ENCODE results near the gene IGFN1. TPM values are rescaled to one million over a fixed set of nuclear protein-coding genes. Genes with fewer than 3 reads are reported as not detected.

IGFN1 gene
- total and polyA plus RNA-seq, 4 donors, result 0.03 to 0.14 (median 0.08) TPM; not detected in 1

DNA sequence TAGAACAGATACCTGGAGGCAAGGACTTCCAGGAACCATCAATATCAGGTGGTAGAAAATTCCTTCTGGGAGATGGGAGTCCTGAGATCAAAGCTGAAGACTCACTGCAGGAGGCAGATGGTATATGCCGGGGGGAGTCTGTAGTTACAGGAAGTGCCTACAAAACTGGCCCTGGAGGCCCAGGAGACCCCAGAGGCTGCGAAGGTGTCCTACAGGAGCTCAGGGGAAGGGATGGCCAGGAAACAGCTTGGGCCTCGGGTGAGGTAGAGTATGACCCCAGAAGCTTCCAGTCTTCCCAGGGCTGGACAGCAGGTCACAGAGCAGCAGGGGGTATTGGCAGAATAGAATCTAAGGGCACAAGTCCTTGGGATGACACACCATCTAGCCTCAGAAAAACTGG lies 16.4 kb downstream of the IGFN1 start:
- Histone ChIP-seq H3K27ac (ENCODE audit: low read depth in 1 of 2, low read length in 2 of 2) (no peak overlapping the region), H3K9ac (ENCODE audit: low read depth in 1 of 2, low read length in 2 of 2) (no peak overlapping the region), H3K36me3 (ENCODE audit: control insufficient read depth in 4 of 4, insufficient read depth in 3 of 4, low read depth in 1 of 4, low read length in 3 of 4) (no peaks in the 10 kb centered on the region), H3K9me3 (ENCODE audit: control insufficient read depth in 4 of 4, low read length in 3 of 4) (no peaks in the 10 kb centered on the region), H3K27me3 (ENCODE audit: control insufficient read depth in 4 of 4, insufficient read depth in 4 of 4, low read length in 3 of 4) (peaks cover 0 to 3% (median 0%) of the 10 kb centered on the region in 4 donors), H3K4me1 (ENCODE audit: control insufficient read depth in 4 of 4, insufficient read depth in 4 of 4, low read length in 3 of 4) (no peaks in the 10 kb centered on the region), H3K4me3 (ENCODE audit: low read depth in 1 of 3, low read length in 3 of 3) (no peak overlapping the region)
- no peak for DNase-seq (ENCODE audit: low spot score)
- TF ChIP-seq, protein P1, sequence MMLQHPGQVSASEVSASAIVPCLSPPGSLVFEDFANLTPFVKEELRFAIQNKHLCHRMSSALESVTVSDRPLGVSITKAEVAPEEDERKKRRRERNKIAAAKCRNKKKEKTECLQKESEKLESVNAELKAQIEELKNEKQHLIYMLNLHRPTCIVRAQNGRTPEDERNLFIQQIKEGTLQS (IDR thresholded peaks at IDR 0.05), result no peak
- 91% methylated on average over 3 of the region's 3 CpGs for WGBS

DNA sequence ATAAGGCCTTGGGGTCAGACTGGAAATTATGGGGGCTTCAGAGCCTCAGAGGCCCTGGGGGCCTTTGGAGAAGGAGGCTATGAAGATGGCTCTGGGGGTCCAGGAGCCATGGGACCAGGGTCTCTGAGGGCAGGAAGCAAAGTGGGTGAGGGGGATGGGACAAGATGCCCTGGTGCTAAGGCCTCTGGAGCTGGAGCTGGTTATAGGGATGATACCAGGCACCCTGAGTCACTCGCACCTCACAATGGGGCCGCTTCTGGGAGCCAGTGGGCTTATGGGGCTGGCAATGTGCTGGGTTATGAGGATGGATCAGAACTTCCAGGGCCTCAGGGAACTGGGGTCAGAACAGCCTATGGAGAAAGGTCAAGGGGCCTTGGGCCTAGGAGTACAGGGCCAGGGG lies 17.6 kb downstream of the IGFN1 start:
- Histone ChIP-seq H3K27ac (ENCODE audit: low read depth in 1 of 2, low read length in 2 of 2) (no peak overlapping the region), H3K4me1 (ENCODE audit: control insufficient read depth in 4 of 4, insufficient read depth in 4 of 4, low read length in 3 of 4) (no peaks in the 10 kb centered on the region), H3K9ac (ENCODE audit: low read depth in 1 of 2, low read length in 2 of 2) (no peak overlapping the region), H3K27me3 (ENCODE audit: control insufficient read depth in 4 of 4, insufficient read depth in 4 of 4, low read length in 3 of 4) (peaks cover 0 to 3% (median 0%) of the 10 kb centered on the region in 4 donors), H3K9me3 (ENCODE audit: control insufficient read depth in 4 of 4, low read length in 3 of 4) (no peaks in the 10 kb centered on the region), H3K36me3 (ENCODE audit: control insufficient read depth in 4 of 4, insufficient read depth in 3 of 4, low read depth in 1 of 4, low read length in 3 of 4) (no peaks in the 10 kb centered on the region), H3K4me3 (ENCODE audit: low read depth in 1 of 3, low read length in 3 of 3) (no peak overlapping the region)
- WGBS, result 97% methylated on average over 2 of the region's 2 CpGs
- TF ChIP-seq, protein P2, sequence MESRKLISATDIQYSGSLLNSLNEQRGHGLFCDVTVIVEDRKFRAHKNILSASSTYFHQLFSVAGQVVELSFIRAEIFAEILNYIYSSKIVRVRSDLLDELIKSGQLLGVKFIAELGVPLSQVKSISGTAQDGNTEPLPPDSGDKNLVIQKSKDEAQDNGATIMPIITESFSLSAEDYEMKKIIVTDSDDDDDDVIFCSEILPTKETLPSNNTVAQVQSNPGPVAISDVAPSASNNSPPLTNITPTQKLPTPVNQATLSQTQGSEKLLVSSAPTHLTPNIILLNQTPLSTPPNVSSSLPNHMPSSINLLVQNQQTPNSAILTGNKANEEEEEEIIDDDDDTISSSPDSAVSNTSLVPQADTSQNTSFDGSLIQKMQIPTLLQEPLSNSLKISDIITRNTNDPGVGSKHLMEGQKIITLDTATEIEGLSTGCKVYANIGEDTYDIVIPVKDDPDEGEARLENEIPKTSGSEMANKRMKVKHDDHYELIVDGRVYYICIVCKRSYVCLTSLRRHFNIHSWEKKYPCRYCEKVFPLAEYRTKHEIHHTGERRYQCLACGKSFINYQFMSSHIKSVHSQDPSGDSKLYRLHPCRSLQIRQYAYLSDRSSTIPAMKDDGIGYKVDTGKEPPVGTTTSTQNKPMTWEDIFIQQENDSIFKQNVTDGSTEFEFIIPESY (IDR thresholded peaks at IDR 0.05), result no peak
- TF ChIP-seq TAF1 (conservative IDR thresholded peaks at IDR 0.05), result no peak
- DNase-seq (ENCODE audit: low spot score), result no peak

DNA sequence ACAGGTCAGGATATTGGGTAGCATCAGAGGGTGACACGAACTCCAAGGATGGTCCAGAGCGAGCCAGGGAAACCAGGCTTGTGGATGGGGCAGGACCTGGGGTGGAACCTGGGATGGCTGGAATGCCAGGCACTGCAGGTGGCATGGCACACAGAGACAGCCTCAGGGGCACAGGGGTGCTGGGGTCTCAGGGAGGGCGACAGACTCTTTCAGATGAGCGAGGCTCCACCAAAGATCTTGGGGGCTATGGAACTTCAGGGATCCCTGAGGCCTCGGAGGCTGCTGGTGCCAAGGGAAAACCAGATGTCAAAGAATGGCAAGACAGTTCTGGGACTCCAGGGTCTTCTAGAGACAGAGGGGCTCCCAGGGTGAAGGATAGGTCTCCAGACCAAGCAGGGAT lies 21.4 kb downstream of the IGFN1 start:
- DNase-seq (ENCODE audit: low spot score), result no peak
- TF ChIP-seq, protein P2 (IDR thresholded peaks at IDR 0.05), result no peak
- TF ChIP-seq, protein P1 (IDR thresholded peaks at IDR 0.05), result no peak
- TF ChIP-seq EGR1 (IDR thresholded peaks at IDR 0.05; ENCODE audit: low read depth in 2 of 2), result no peak
- TF ChIP-seq FOXA1 (IDR thresholded peaks at IDR 0.05), result no peak
- no peak for TF ChIP-seq TAF1 (conservative IDR thresholded peaks at IDR 0.05)
- H3K4me3 ChIP-seq (ENCODE audit: low read depth in 1 of 3, low read length in 3 of 3), result no peak overlapping the region
- no peak overlapping the region for H3K9ac ChIP-seq (ENCODE audit: low read depth in 1 of 2, low read length in 2 of 2)
- no peaks in the 10 kb centered on the region for H3K9me3 ChIP-seq (ENCODE audit: control insufficient read depth in 4 of 4, low read length in 3 of 4)
- H3K27me3 ChIP-seq (ENCODE audit: control insufficient read depth in 4 of 4, insufficient read depth in 4 of 4, low read length in 3 of 4), result peaks cover 0 to 3% (median 0%) of the 10 kb centered on the region in 4 donors
- H3K4me1 ChIP-seq (ENCODE audit: control insufficient read depth in 4 of 4, insufficient read depth in 4 of 4, low read length in 3 of 4), result no peaks in the 10 kb centered on the region
- H3K27ac ChIP-seq (ENCODE audit: low read depth in 1 of 2, low read length in 2 of 2), result no peak overlapping the region
- 88% methylated on average over 5 of the region's 5 CpGs for WGBS
- no peaks in the 10 kb centered on the region for H3K36me3 ChIP-seq (ENCODE audit: control insufficient read depth in 4 of 4, insufficient read depth in 3 of 4, low read depth in 1 of 4, low read length in 3 of 4)

DNA sequence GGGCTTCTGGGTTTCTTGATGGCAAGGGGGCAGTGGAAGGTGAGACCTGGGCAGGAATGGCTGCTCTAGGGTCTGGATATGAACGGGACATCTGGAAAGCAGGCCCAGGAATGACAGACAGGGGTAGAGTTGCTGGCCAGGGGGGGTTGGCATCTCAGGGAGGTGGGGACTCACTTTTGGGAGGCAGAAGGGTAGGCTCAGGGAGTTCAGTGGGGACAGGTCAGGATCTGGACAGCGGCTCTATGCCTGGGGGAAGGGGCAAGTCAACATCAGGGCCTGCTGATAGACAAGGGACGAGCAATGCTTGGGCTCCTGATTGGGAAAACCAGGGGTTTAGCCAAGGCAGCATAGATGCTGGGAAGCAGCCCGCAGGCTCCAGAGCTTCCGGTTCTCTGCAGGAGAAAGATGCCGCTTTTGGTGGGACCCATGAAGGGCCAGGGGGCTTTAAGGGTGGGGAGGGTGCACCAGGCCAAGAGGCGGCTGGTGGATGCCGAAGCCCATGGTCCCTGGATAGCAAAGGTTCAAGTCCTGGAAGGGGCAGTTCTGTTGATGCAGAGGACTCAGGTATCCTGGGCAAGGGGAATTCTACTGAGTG lies 21.9 kb downstream of the IGFN1 start:
- H3K4me1 ChIP-seq (ENCODE audit: control insufficient read depth in 4 of 4, insufficient read depth in 4 of 4, low read length in 3 of 4), result no peaks in the 10 kb centered on the region
- no peaks in the 10 kb centered on the region for H3K9me3 ChIP-seq (ENCODE audit: control insufficient read depth in 4 of 4, low read length in 3 of 4)
- H3K9ac ChIP-seq (ENCODE audit: low read depth in 1 of 2, low read length in 2 of 2), result no peak overlapping the region
- no peak overlapping the region for H3K27ac ChIP-seq (ENCODE audit: low read depth in 1 of 2, low read length in 2 of 2)
- peaks cover 0 to 3% (median 0%) of the 10 kb centered on the region in 4 donors for H3K27me3 ChIP-seq (ENCODE audit: control insufficient read depth in 4 of 4, insufficient read depth in 4 of 4, low read length in 3 of 4)
- DNase-seq (ENCODE audit: low spot score), result no peak
- H3K4me3 ChIP-seq (ENCODE audit: low read depth in 1 of 3, low read length in 3 of 3), result no peak overlapping the region
- no peaks in the 10 kb centered on the region for H3K36me3 ChIP-seq (ENCODE audit: control insufficient read depth in 4 of 4, insufficient read depth in 3 of 4, low read depth in 1 of 4, low read length in 3 of 4)
- TF ChIP-seq FOXA2 (IDR thresholded peaks at IDR 0.05), result no peak
- 92% methylated on average over 8 of the region's 8 CpGs for WGBS
